Measurements from ENCODE around the gene CRTAC1. TPM values are rescaled to one million over a fixed set of nuclear protein-coding genes. Genes with fewer than 3 reads are reported as not detected.

Gene CRTAC1
- polyA plus RNA-seq, 1 experiment, result not detected

- POLR2A ChIA-PET, result no interaction called here
- H3K27ac ChIP-seq (ENCODE audit: low read depth, low read length), result no peak overlapping the region
- no peak for DNase-seq (ENCODE audit: low read depth, low spot score)
- no peaks in the 10 kb centered on the region for H3K27me3 ChIP-seq (ENCODE audit: control insufficient read depth, insufficient read depth, low read length)
- TF ChIP-seq CTCF (IDR thresholded peaks at IDR 0.05; ENCODE audit: low read depth, low read length), result no peak
- H3K9me3 ChIP-seq (ENCODE audit: control insufficient read depth, insufficient read depth, low read length), result no peaks in the 10 kb centered on the region
- CTCF ChIA-PET, result no interaction called here
- no peak overlapping the region for H3K4me3 ChIP-seq (ENCODE audit: low read depth, low read length)
These were observed 101.5 kb downstream of the CRTAC1 start for GRCh38 chr10:97928897-97929296.

- Histone ChIP-seq H3K27me3 (ENCODE audit: control insufficient read depth, insufficient read depth, low read length) (no peaks in the 10 kb centered on the region), H3K9me3 (ENCODE audit: control insufficient read depth, insufficient read depth, low read length) (no peaks in the 10 kb centered on the region), H3K27ac (ENCODE audit: low read depth, low read length) (no peak overlapping the region), H3K4me3 (ENCODE audit: low read depth, low read length) (no peak overlapping the region)
- TF ChIP-seq CTCF (IDR thresholded peaks at IDR 0.05; ENCODE audit: low read depth, low read length), result no peak
- CTCF ChIA-PET, result no interaction called here
- DNase-seq (ENCODE audit: low read depth, low spot score), result no peak
- POLR2A ChIA-PET, result no interaction called here
These were observed 102.8 kb downstream of the CRTAC1 start for GRCh38 chr10:97927622-97928021.

GRCh38 chr10:97926055-97926454 lies 104.4 kb downstream of the CRTAC1 start:
- Histone ChIP-seq H3K27me3 (ENCODE audit: control insufficient read depth, insufficient read depth, low read length) (peaks cover 4% of the 10 kb centered on the region), H3K9me3 (ENCODE audit: control insufficient read depth, insufficient read depth, low read length) (no peaks in the 10 kb centered on the region), H3K27ac (ENCODE audit: low read depth, low read length) (no peak overlapping the region), H3K4me3 (ENCODE audit: low read depth, low read length) (no peak overlapping the region)
- ChIA-PET POLR2A (no interaction called here), CTCF (interaction anchor here (0.9 kb wide), 1 partner anchor 115 kb away, joined by 3 read pairs; no protein-coding TSS in a partner anchor)
- DNase-seq (ENCODE audit: low read depth, low spot score), result no peak
- TF ChIP-seq CTCF (IDR thresholded peaks at IDR 0.05; ENCODE audit: low read depth, low read length), result no peak

GRCh38 chr10:97925308-97925938 lies 105.0 kb downstream of the CRTAC1 start:
- H3K9me3 ChIP-seq (ENCODE audit: control insufficient read depth, insufficient read depth, low read length), result no peaks in the 10 kb centered on the region
- peaks cover 4% of the 10 kb centered on the region for H3K27me3 ChIP-seq (ENCODE audit: control insufficient read depth, insufficient read depth, low read length)
- no peak overlapping the region for H3K27ac ChIP-seq (ENCODE audit: low read depth, low read length)
- no peak for DNase-seq (ENCODE audit: low read depth, low spot score)
- no peak for TF ChIP-seq CTCF (IDR thresholded peaks at IDR 0.05; ENCODE audit: low read depth, low read length)
- ChIA-PET CTCF (interaction anchor here (0.9 to 1.7 kb wide), 2 partner anchors 10 to 116 kb away, joined by 3 to 8 read pairs; no protein-coding TSS in a partner anchor), POLR2A (no interaction called here)
- H3K4me3 ChIP-seq (ENCODE audit: low read depth, low read length), result no peak overlapping the region

GRCh38 chr10:97924678-97925077 lies 105.7 kb downstream of the CRTAC1 start:
- no peak overlapping the region for H3K27ac ChIP-seq (ENCODE audit: low read depth, low read length)
- peaks cover 4% of the 10 kb centered on the region for H3K27me3 ChIP-seq (ENCODE audit: control insufficient read depth, insufficient read depth, low read length)
- TF ChIP-seq CTCF (IDR thresholded peaks at IDR 0.05; ENCODE audit: low read depth, low read length), result no peak
- POLR2A ChIA-PET, result no interaction called here
- no peak overlapping the region for H3K4me3 ChIP-seq (ENCODE audit: low read depth, low read length)
- no peaks in the 10 kb centered on the region for H3K9me3 ChIP-seq (ENCODE audit: control insufficient read depth, insufficient read depth, low read length)
- CTCF ChIA-PET, result interaction anchor here (0.8 to 1.7 kb wide), 2 partner anchors 10 to 133 kb away, joined by 3 to 8 read pairs; no protein-coding TSS in a partner anchor
- DNase-seq (ENCODE audit: low read depth, low spot score), result no peak
